ENCODE results near the gene TANGO6.
"Not testable (repeated sequence)": the region's sequence is repeated elsewhere in the genome, so short reads cannot be mapped to it uniquely, and the experiment has no call there.

TANGO6 gene

GRCh38 chr16:69049146-69049545 lies 205.8 kb downstream of the TANGO6 start:
- H3K27ac ChIP-seq, result no peak overlapping the region
- H3K36me3 ChIP-seq, result no peaks in the 10 kb centered on the region
- no peaks in the 10 kb centered on the region for H3K4me1 ChIP-seq
- no peak overlapping the region for H3K4me3 ChIP-seq
- H3K4me2 ChIP-seq, result no peak overlapping the region
- no peak for TF ChIP-seq Cebpa-rat (IDR thresholded peaks at IDR 0.05)
- no peaks in the 10 kb centered on the region for H3K9me3 ChIP-seq
- H4K20me1 ChIP-seq, result no peaks in the 10 kb centered on the region
- H3K27me3 ChIP-seq, result no peaks in the 10 kb centered on the region
- H3K9ac ChIP-seq, result no peak overlapping the region

DNA sequence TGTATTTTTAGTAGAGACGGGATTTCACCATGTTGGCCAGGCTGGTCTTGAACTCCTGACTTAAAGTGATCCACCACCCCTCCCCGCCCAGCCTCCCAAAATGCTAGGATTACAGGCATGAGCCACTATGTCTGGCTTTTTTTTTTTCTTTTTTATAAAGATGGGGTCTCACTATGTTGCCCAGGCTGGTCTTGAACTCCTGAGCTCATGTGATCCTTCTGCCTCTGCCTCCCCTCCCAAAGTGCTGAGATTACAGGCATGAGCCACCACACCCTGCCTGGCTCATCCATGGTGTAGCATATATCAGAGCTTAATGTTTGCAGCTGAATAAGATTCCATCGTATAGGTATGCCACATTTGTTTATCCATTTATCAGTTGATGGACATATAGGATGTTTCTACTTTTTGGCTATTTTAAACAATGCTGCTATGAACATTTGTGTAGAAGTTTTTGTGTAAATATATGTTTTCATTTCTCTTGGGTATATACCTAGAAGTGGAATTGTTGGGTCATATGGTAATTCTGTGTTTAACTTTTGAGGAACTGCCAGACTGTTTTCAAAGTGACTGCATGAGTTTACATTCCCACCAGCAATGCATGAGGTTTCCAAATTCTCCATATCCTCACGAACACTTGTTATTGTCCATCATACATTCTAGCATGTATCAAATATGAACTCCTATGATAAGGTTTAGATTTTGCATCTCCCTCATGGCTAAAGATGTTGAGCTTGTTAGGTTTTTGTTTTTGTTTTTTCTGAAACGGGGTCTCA lies 206.5 kb downstream of the TANGO6 start:
- H3K9me3 ChIP-seq, result no peaks in the 10 kb centered on the region
- TF ChIP-seq Cebpa-rat (IDR thresholded peaks at IDR 0.05), result no peak
- H3K4me3 ChIP-seq, result no peak overlapping the region
- H3K9ac ChIP-seq, result no peak overlapping the region
- no peak overlapping the region for H3K4me2 ChIP-seq
- no peaks in the 10 kb centered on the region for H3K4me1 ChIP-seq
- H3K36me3 ChIP-seq, result no peaks in the 10 kb centered on the region
- no peak overlapping the region for H3K27ac ChIP-seq
- no peaks in the 10 kb centered on the region for H4K20me1 ChIP-seq
- no peaks in the 10 kb centered on the region for H3K27me3 ChIP-seq

GRCh38 chr16:69051517-69051830 lies 208.1 kb downstream of the TANGO6 start:
- not testable (repeated sequence) for H3K4me1 ChIP-seq, H3K27me3 ChIP-seq, H3K36me3 ChIP-seq, H3K4me2 ChIP-seq, H3K9ac ChIP-seq, H3K4me3 ChIP-seq, H3K27ac ChIP-seq, H4K20me1 ChIP-seq, H3K9me3 ChIP-seq

DNA sequence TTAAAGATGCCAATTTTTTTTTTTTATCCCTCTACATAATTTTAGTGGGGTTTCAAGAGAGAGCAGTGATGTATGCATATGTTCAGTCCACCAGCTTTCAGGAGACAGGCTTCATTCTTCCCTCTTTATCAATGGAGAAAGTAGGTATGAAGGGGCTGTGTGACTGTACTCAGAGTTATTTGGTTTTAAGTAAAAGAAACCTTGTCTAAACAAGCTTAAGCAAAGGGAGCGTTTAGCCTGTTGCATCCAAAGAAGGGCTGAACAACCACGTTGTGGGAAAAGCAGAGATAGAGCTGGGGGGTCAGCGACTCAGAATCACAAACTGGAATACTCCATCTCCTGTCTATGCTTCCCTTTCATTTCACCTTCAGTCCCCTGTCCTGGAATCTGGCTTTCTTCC lies 211.7 kb downstream of the TANGO6 start:
- no peaks in the 10 kb centered on the region for H3K27me3 ChIP-seq
- H3K9me3 ChIP-seq, result no peaks in the 10 kb centered on the region
- H3K36me3 ChIP-seq, result no peaks in the 10 kb centered on the region
- no peak for TF ChIP-seq Cebpa-rat (IDR thresholded peaks at IDR 0.05)
- peaks cover 8% of the 10 kb centered on the region; the same call in 1 of the 2 replicates for H3K4me1 ChIP-seq
- H3K27ac ChIP-seq, result no peak overlapping the region
- H3K4me3 ChIP-seq, result no peak overlapping the region
- H3K4me2 ChIP-seq, result no peak overlapping the region
- no peak overlapping the region for H3K9ac ChIP-seq
- H4K20me1 ChIP-seq, result no peaks in the 10 kb centered on the region

GRCh38 chr16:69055980-69056379 lies 212.6 kb downstream of the TANGO6 start:
- no peaks in the 10 kb centered on the region for H3K36me3 ChIP-seq
- no peak for TF ChIP-seq Cebpa-rat (IDR thresholded peaks at IDR 0.05)
- no peak overlapping the region for H3K9ac ChIP-seq
- no peak overlapping the region for H3K4me2 ChIP-seq
- H3K9me3 ChIP-seq, result no peaks in the 10 kb centered on the region
- H4K20me1 ChIP-seq, result no peaks in the 10 kb centered on the region
- H3K27me3 ChIP-seq, result no peaks in the 10 kb centered on the region
- no peak overlapping the region for H3K27ac ChIP-seq
- peaks cover 8% of the 10 kb centered on the region; the same call in 1 of the 2 replicates for H3K4me1 ChIP-seq
- H3K4me3 ChIP-seq, result no peak overlapping the region

GRCh38 chr16:69056421-69056820 lies 213.1 kb downstream of the TANGO6 start:
- H4K20me1 ChIP-seq, result no peaks in the 10 kb centered on the region
- H3K9me3 ChIP-seq, result no peaks in the 10 kb centered on the region
- no peak overlapping the region for H3K9ac ChIP-seq
- no peaks in the 10 kb centered on the region for H3K36me3 ChIP-seq
- TF ChIP-seq Cebpa-rat (IDR thresholded peaks at IDR 0.05), result no peak
- H3K4me2 ChIP-seq, result no peak overlapping the region
- no peak overlapping the region for H3K4me3 ChIP-seq
- peaks cover 8% of the 10 kb centered on the region; the same call in 1 of the 2 replicates for H3K4me1 ChIP-seq
- H3K27ac ChIP-seq, result no peak overlapping the region
- H3K27me3 ChIP-seq, result no peaks in the 10 kb centered on the region

DNA sequence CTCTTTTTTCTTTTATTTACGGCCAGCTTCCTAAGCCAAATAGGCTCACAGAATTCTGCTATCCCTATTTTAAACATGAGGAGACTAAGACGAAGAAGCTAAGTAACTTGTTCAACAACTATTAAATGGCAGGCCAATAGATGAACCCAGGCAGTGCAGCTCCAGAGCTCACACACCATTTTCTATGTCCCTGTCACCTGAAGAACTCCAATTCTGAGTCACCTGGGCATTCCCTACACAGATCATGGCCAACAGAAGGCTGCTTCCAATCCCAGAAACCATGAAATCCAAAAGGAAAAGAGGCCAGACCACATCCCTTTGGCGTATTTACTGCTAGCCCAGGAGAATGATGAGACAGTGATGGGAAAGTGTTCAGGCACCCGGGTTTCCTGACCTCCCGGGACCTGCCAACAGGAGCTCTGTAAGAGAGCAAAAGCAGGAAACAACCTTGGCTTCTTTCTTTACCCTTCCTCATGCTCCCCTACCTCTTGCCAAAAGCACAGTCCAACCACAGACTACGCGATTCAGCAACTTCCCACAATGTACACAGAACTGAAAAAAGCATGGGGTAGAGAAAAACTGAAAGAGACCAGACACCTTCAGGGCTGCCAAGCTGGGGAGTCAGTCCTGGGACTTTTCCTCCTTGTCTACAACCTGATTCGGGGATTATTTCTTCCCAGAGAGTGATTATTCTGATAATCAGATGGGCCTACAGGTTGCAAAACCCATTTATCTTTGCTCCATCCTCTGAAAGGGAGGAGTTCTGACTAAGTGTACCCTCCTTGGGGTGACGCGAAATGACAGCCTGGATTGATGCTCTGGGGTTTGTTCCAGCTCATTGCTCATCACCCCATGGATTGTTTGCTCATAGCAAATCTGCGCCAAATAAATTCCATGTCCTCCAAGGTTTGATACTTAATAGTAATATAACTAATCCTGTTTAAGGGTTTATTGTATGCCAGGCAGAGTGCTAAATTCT lies 214.4 kb downstream of the TANGO6 start:
- Histone ChIP-seq H3K9ac (no peak overlapping the region), H4K20me1 (no peaks in the 10 kb centered on the region), H3K27me3 (no peaks in the 10 kb centered on the region), H3K4me2 (no peak overlapping the region), H3K4me1 (peaks cover 8% of the 10 kb centered on the region; the same call in 1 of the 2 replicates), H3K36me3 (no peaks in the 10 kb centered on the region), H3K9me3 (no peaks in the 10 kb centered on the region), H3K4me3 (no peak overlapping the region), H3K27ac (no peak overlapping the region)
- TF ChIP-seq Cebpa-rat (IDR thresholded peaks at IDR 0.05), result no peak

GRCh38 chr16:69063491-69063890 lies 220.2 kb downstream of the TANGO6 start:
- H4K20me1 ChIP-seq, H3K27ac ChIP-seq, H3K9ac ChIP-seq, H3K9me3 ChIP-seq, H3K4me2 ChIP-seq, H3K27me3 ChIP-seq, H3K4me3 ChIP-seq, H3K36me3 ChIP-seq: not testable (repeated sequence)
- H3K4me1 ChIP-seq, result peaks cover 17% of the 10 kb centered on the region

DNA sequence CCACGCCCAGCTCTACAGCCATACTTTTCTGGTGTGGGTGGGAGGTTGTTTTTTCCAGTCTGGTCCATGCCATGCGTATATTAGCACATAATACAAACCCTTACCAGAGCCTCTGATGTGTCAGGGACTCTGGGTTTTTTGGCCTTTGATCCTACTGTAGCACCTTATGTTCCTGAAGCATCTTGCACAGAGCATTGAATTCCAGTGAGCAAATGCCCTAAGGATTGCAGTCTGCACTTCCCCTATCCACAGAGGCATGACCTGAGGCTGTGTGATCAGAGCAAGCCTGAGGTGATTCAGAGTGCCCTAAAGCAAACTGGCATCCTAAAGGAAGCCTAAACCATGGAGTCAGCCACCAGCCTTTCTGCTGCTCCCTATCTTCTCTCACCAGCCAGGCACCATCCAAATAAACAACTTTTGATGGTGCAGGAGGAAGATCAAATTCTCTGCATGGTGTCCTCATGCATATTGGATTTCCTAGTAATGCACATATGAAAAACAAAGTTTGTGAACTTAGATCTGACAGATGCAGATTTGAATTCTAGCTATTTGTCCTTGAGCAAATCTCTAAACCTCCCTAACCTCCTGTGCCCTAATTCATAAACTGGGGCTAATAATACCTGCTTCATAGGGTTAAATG lies 220.9 kb downstream of the TANGO6 start:
- Histone ChIP-seq H3K36me3 (no peaks in the 10 kb centered on the region), H4K20me1 (no peaks in the 10 kb centered on the region), H3K4me3 (no peak overlapping the region), H3K27ac (no peak overlapping the region), H3K4me1 (peaks cover 17% of the 10 kb centered on the region), H3K27me3 (no peaks in the 10 kb centered on the region), H3K4me2 (peak overlapping the region; percentile 60), H3K9ac (no peak overlapping the region), H3K9me3 (no peaks in the 10 kb centered on the region)
- TF ChIP-seq Cebpa-rat (IDR thresholded peaks at IDR 0.05), result no peak
